OCI-LY1 (cell line): ENCODE results near the gene MVB12B.

Source experiments
- EZH2 ChIP-seq: fragments of 200-600 bp; sonication (generic), shearing (Covaris generic); IDR thresholded peaks from 2 replicates; pipeline ENCODE4 v1.8.0; 2017; ENCODE audit warnings: borderline replicate concordance, mixed run types, mild to moderate bottlenecking, antibody characterized with exemption, low read length, moderate library complexity, mixed read lengths
- TF ChIP-seq, protein P1 (sequence below): fragments of 200-600 bp; sonication (generic), shearing (Covaris generic); IDR thresholded peaks from 2 replicates; pipeline ENCODE4 v1.5.1; 2017; ENCODE audit warnings: mild to moderate bottlenecking, antibody characterized with exemption, low read length, moderate library complexity, mixed read lengths

GRCh38 chr9:126383406-126384046 is 56.9 kb downstream of the MVB12B start:
- TF ChIP-seq, protein P1, sequence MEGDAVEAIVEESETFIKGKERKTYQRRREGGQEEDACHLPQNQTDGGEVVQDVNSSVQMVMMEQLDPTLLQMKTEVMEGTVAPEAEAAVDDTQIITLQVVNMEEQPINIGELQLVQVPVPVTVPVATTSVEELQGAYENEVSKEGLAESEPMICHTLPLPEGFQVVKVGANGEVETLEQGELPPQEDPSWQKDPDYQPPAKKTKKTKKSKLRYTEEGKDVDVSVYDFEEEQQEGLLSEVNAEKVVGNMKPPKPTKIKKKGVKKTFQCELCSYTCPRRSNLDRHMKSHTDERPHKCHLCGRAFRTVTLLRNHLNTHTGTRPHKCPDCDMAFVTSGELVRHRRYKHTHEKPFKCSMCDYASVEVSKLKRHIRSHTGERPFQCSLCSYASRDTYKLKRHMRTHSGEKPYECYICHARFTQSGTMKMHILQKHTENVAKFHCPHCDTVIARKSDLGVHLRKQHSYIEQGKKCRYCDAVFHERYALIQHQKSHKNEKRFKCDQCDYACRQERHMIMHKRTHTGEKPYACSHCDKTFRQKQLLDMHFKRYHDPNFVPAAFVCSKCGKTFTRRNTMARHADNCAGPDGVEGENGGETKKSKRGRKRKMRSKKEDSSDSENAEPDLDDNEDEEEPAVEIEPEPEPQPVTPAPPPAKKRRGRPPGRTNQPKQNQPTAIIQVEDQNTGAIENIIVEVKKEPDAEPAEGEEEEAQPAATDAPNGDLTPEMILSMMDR: no peak
- TF ChIP-seq EZH2: no peak
